Uterus (tissue), 2 donors: ENCODE data around the gene STIM1.

ENCODE experiments used
- POLR2A ChIP-seq, 2 donors: fragments of 450-650 bp; IDR thresholded peaks; one replicate each; pipeline ENCODE4 v1.6.1; 2016; ENCODE audit warnings: antibody characterized with exemption in 2 of 2, mild to moderate bottlenecking in 1 of 2, moderate library complexity in 1 of 2
- TF ChIP-seq, protein P1 (sequence below), 4 experiments: fragments of 200-600 bp in 2 of 4; fragments of 450-650 bp in 2 of 4; sonication (generic) in 2 of 4; IDR thresholded peaks; one replicate each; pipeline ENCODE4 v1.5.1; 2016 to 2019; ENCODE audit warnings: antibody characterized with exemption in 4 of 4, mild to moderate bottlenecking in 2 of 4, moderate library complexity in 1 of 4

DNA sequence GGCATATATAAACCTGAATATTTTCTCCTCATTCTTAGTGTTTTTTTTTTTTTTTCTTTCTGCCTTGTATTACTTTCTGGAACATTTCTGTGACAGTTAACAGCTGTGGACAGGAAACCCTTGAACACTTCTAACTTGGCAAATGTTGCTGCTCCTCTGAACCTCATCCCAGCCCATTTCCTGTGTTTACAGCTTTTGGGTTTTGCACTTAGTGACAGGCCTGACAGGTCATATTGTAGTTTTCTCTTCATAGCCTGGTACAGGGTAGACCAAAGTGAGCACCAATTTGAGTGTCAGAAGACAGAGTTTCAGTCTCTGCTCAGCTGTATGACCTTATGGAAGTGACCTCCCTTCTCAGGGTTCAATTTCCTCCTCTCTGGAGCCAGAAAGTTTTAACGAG lies 91.6 kb downstream of the STIM1 start:
- TF ChIP-seq, protein P1, sequence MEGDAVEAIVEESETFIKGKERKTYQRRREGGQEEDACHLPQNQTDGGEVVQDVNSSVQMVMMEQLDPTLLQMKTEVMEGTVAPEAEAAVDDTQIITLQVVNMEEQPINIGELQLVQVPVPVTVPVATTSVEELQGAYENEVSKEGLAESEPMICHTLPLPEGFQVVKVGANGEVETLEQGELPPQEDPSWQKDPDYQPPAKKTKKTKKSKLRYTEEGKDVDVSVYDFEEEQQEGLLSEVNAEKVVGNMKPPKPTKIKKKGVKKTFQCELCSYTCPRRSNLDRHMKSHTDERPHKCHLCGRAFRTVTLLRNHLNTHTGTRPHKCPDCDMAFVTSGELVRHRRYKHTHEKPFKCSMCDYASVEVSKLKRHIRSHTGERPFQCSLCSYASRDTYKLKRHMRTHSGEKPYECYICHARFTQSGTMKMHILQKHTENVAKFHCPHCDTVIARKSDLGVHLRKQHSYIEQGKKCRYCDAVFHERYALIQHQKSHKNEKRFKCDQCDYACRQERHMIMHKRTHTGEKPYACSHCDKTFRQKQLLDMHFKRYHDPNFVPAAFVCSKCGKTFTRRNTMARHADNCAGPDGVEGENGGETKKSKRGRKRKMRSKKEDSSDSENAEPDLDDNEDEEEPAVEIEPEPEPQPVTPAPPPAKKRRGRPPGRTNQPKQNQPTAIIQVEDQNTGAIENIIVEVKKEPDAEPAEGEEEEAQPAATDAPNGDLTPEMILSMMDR (IDR thresholded peaks at IDR 0.05), result no peak
- TF ChIP-seq POLR2A (IDR thresholded peaks at IDR 0.05), result no peak
